NT2/D1 (cell line): Measurements from ENCODE around the gene MALRD1.

Experiments used
- SUZ12 ChIP-seq: IDR thresholded peaks from 2 replicates; pipeline ENCODE4 v1.6.1; 2011; ENCODE audit not compliant: insufficient read length, insufficient read depth; ENCODE audit errors: extremely low read depth
- YY1 ChIP-seq: IDR thresholded peaks from 2 replicates; pipeline ENCODE4 v1.6.1; 2011; ENCODE audit not compliant: insufficient read length, insufficient read depth
- ZNF274 ChIP-seq: IDR thresholded peaks from 2 replicates; pipeline ENCODE4 v1.6.1; 2011; ENCODE audit warnings: mild to moderate bottlenecking, low read depth, low read length

DNA sequence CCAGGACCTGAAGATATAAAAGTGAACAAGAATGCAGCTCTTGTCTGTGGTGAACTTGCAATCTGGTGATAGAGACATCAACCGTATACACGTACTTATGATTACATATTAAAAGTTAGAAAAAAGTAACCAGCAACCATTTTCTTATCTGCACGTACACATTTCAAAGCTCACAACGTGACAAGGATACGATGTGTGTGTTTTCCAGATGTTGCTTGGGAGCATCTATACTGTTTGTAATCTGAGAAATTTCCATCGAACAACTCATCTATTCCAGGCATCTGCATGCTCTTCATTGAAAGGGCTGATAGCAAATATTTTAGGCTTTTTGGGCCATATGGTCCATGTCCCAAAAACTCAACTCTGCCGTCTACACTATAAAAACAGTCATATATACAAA, 23.3 kb downstream of the MALRD1 start:
- TF ChIP-seq YY1: no peak
- no peak for TF ChIP-seq SUZ12
- TF ChIP-seq ZNF274: no peak
